Astrocyte of the spinal cord (primary cell): Measurements from ENCODE around the gene ASIC1.
A peak's percentile ranks its signal among the peaks of the same experiment; 100 is the strongest.

Experiments used
- DNase-seq: peaks from one replicate; pipeline ENCODE4 v3.0.0; 2011; ENCODE audit warnings: low read depth, low spot score
- H3K4me3 ChIP-seq: 2 replicates; pipeline ENCODE4 v1.5.1; 2011; ENCODE audit warnings: low read depth, mild to moderate bottlenecking, low read length, moderate library complexity
- in situ Hi-C: cut with HindIII; loops from 2 replicates; pipeline ENCODE4 v1.10.0; 2017; ENCODE audit warnings: low sequenced_read_pairs
- TF ChIP-seq, protein P1 (sequence below): IDR thresholded peaks from 2 replicates; pipeline ENCODE4 v1.5.1; 2012; ENCODE audit warnings: low read depth, mild to moderate bottlenecking, low read length, inconsistent platforms

ASIC1 gene

DNA sequence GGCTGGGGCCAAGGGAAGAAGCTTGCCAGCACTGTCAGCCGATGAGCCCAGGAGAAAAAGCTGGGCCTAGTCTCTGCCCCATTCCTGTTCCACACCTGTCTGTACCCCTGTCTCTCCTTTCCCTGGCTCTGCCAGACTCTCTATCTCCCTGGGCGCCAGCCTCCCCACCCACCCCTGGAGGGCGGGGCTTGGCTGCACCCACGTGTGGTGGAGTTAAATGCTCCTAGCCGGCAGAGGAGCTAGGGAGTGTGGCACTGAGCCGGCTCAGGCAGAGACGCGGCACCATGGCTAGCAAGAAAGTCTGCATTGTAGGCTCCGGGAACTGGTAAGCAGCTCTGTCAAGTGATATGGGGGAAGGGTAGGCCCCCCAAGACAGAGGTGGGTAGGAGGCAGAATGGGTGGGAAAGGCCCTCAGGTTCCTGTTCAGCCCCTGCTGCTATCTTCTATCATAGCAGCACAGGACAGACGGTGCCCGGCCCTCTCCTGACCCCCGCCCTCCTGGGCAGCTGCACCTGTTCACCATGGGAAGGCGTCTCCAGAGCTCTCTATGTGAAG lies 46.4 kb downstream of the ASIC1 start, which contains the start of gene GPD1:
Gene GPD1, plus strand, starts transcription at position 242 of the 555 bp plus-strand sequence. Its CDS starts 43 bp downstream, at position 285.
- in situ Hi-C loops: no loop called here
- peak; percentile 35 for DNase-seq
- TF ChIP-seq, protein P1, sequence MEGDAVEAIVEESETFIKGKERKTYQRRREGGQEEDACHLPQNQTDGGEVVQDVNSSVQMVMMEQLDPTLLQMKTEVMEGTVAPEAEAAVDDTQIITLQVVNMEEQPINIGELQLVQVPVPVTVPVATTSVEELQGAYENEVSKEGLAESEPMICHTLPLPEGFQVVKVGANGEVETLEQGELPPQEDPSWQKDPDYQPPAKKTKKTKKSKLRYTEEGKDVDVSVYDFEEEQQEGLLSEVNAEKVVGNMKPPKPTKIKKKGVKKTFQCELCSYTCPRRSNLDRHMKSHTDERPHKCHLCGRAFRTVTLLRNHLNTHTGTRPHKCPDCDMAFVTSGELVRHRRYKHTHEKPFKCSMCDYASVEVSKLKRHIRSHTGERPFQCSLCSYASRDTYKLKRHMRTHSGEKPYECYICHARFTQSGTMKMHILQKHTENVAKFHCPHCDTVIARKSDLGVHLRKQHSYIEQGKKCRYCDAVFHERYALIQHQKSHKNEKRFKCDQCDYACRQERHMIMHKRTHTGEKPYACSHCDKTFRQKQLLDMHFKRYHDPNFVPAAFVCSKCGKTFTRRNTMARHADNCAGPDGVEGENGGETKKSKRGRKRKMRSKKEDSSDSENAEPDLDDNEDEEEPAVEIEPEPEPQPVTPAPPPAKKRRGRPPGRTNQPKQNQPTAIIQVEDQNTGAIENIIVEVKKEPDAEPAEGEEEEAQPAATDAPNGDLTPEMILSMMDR: no peak

DNA sequence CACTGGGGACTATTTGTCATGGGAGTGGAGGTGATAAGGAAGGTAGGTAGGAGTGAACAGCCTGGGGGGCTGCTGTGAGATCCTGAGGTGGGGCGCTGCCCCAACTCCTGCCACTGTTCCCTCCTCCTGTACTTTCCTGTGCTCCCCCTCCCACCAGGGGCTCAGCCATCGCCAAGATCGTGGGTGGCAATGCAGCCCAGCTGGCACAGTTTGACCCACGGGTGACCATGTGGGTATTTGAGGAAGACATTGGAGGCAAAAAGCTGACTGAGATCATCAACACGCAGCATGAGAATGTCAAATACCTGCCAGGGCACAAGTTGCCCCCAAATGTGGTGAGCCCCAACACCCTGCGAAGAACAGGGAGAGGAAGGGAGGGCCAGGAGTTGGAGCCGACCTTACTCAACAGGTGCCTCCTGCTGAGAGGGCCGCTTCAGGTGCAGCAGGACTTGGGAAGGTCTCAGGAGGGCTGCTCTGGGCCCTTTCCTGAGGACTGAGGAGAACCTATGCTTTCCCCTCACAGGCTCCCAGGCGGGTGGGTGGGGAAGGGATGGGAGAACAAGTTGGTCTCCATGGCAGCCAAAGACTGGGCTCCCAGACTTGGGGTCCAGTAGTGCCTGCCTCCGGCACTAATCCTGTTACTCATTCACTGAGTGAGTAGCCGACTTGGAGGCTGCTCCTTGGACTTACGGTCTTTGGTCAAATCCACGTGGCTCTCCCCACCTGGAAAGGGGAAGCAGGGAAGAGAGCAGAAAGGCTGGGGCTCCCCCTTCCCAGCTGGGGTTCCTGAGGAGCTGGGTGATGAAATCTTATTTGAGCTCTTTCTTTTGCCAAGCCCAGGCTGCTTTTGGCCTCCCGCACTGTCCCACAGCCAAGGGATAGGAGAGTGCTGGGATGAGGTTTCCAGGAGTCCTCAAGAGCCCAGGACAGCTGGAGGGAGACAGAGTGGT lies 47.3 kb downstream of the ASIC1 start:
- in situ Hi-C loops: no loop called here
- no peak for DNase-seq
- no peak overlapping the region for H3K4me3 ChIP-seq
- TF ChIP-seq, protein P1: no peak

More for the DNA sequence above, 46.4 kb downstream of the ASIC1 start, which contains the start of gene GPD1:
- H3K4me3 ChIP-seq: no peak within 1 kb of the TSS

DNA sequence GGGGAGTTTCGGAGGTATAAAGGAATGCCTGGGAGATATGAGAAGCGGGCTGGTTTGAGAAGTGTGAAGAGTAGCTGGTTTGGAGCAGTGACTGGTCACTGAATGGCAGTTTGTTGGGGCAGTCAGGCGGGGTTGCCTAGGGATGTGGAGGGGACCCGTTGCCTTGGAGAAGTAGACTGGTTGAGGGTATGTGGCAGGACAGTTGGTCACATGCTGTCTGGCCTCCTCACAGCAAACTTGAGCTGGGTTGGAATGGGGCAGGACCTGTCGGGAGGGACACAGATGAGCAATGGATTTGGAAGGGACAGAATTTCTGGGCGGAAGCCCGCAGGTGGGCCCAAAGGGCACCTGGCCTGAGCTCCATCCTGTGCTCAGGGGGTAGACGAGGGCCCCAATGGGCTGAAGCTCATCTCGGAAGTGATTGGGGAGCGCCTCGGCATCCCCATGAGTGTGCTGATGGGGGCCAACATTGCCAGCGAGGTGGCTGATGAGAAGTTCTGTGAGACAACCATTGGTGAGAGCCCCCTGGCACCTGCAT lies 48.6 kb downstream of the ASIC1 start:
- no peak for DNase-seq
- no peak overlapping the region for H3K4me3 ChIP-seq
- TF ChIP-seq, protein P1: no peak
- in situ Hi-C loops: no loop called here

DNA sequence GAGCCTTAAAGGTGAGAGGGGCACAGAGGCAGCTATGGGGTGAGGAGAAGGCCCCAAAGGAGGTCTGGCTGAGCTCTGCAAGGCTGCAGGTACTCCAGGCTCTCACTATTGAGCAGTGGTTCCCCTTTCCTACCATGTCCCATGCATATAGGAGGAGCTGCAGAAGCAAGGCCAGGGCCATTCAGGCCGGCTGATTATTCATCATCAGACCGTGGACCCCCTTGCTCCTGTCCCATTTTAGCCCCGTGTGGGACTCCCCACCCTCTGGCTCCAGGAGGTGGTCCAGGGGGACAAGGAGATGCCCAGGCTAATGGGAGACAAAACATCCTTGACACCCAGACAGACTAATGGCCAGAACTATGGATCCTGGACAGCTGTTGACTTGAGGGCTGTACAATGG lies 49.5 kb downstream of the ASIC1 start:
- TF ChIP-seq, protein P1: no peak
- in situ Hi-C loops: no loop called here
- no peak overlapping the region for H3K4me3 ChIP-seq
- DNase-seq: no peak

DNA sequence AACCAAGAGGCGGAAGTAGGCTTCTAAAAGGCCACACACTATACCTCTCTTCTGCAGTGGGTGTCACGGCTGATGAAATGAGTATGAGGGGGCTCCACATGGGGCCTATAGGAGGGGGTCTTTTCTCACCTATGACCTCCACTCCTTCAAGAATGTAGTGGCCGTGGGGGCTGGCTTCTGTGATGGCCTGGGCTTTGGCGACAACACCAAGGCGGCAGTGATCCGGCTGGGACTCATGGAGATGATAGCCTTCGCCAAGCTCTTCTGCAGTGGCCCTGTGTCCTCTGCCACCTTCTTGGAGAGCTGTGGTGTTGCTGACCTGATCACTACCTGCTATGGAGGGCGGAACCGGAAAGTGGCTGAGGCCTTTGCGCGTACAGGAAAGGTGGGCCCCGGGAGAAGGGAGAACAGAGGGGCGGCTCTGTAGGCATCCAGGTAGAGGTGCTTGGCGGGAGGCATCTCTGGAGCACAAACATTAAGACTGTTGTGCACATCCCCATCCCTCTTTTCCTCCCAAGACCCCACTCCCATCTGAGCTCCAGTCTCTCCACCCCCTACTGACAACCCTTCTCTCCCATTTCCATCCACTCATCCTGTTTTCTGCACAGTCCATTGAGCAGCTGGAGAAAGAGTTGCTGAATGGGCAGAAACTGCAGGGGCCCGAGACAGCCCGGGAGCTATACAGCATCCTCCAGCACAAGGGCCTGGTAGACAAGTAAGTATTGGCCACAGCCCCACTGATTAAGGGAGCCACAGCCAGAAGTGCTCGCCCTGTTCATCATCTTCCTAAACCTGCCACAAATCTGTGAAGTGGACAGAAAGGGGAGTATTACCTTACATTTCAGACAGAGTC lies 50.2 kb downstream of the ASIC1 start:
- TF ChIP-seq, protein P1: no peak
- no peak overlapping the region for H3K4me3 ChIP-seq
- in situ Hi-C loops: no loop called here
- DNase-seq: no peak

DNA sequence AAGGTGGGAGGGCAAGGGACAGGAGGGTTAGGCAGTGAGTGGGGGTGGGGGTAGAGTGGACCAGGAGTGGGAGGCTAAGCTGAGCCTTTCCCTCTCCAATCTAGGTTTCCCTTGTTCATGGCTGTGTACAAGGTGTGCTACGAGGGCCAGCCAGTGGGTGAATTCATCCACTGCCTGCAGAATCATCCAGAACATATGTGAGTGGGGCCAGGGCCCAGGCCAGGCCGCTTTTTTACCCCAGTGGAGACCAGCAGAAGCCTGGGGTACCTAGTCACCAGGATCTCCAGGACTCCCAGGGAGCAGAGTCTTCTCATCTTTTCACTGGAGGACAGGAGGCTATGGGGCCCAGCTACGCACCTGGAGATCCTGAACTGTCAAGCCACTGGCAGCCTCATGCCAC lies 51.9 kb downstream of the ASIC1 start:
- in situ Hi-C loops: no loop called here
- DNase-seq: no peak
- TF ChIP-seq, protein P1: no peak
- no peak overlapping the region for H3K4me3 ChIP-seq
